GM15510 (cell line): ENCODE data around the gene CD248.

Experiments
- POLR2A ChIP-seq: IDR thresholded peaks from 3 replicates; pipeline ENCODE4 v1.6.1; 2011; ENCODE audit warnings: borderline replicate concordance; ENCODE audit not compliant: insufficient read length; ENCODE audit errors: extremely low read depth

CD248 gene

DNA sequence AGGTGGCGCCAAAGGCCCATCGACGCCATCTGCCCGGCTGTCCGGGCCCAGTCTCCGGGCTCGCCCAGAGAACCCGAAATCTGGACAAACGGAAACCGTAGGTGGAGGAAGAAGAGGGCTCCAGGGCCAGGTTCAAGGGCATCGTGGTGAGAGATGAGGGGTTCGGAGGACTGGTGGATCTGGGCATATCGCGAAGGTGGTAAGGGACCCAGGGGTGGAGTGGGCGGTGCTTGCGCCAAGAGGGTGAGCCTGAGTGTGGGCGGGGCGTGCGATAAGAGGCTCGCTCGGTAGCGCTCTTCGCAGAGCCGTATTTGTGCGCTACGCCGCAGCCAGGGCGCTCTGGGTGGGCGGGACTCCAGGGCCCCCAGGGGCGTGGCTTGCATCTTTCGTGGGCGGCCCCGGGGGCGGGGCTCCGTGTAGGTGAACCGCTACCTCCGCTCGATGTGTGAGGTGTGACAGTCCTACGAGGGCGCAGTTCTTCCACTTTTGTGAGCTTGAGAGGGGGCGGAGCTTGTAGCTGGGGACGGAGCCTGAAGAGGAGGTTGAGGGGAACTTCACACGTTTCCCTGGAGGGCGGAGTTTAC, 4.8 kb downstream of the CD248 start:
- no peak for TF ChIP-seq POLR2A

DNA sequence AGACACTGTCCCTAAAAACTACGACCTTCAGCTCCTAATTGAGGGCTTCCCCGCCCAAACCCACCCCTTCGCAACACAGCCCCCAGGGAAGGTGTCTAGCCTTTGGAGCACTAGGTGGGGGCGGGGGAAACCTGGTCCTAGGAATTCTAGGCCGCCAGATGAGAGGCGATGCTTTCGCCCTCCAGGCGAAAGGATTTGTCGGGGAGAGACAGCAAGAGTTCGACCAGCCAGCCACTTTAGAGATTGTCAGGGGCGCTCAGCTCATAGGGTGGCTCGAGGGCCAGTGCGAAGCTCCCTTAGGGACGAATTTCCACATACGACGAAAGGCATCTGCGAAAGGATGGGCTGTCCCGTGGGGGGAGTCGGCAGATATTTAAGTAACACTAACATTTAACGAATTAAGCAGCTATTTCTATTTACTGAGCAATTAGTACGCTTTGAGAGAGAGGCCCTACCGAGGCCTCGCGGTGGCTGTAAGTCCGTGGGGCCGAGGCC, 5.3 kb downstream of the CD248 start:
- TF ChIP-seq POLR2A = no peak

DNA sequence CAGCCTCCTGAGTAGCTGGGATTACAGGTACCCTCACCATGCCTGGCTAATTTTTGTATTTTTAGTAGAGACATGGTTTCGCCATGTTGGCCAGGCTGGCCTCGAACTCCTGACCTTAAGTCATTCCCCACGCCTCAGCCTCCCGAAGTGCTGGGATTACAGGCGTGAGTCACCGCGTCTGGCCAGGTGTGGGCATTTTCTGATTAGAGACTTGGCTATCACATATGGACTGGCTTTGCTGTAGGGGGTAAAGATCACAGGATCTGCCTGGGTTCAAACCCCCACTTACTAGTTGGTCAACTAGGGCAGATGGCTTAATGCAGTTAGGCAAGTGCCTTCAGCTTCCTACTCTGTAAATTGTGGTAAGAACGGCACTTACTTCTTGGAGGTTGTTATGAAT, 6.5 kb downstream of the CD248 start:
- TF ChIP-seq POLR2A = no peak

DNA sequence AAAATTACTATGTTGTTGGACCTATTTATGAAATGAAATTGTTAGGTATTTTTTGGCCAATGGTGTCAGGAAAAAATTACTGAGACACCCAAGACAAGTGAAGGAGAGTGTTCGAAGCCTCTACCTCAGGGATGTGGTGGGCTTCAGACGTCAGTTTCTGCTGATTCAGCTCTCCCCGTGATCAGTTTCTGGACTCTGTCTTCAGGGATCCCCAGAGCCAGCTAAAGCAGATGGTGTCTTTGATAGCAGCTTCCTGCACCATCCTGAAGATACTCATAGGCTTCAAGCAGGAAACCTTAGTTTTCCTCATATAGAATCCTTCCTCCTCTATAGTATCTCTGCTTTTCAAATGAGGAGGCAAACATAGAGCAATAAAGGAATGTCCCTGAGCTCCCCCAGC, 7.4 kb downstream of the CD248 start:
- TF ChIP-seq POLR2A = no peak

DNA sequence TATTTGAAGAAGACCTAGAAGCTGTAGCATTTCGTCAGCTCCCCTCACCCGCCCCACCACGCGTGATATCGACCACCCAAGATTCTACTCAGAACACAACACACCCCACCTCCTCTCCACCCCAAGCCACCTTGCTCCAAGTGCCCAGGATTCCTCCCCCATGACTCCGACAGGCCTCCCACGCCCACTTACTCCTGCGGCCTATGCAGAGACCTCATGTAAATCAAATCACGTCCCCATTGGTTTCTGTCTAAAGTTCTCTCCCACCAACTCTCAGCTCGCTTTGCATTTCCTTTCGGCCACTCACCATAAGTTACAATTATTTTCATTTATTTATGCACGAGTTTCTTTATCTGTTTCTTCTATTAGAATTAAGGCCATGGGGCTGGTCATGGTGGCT, 14.2 kb downstream of the CD248 start:
- TF ChIP-seq POLR2A = no peak

DNA sequence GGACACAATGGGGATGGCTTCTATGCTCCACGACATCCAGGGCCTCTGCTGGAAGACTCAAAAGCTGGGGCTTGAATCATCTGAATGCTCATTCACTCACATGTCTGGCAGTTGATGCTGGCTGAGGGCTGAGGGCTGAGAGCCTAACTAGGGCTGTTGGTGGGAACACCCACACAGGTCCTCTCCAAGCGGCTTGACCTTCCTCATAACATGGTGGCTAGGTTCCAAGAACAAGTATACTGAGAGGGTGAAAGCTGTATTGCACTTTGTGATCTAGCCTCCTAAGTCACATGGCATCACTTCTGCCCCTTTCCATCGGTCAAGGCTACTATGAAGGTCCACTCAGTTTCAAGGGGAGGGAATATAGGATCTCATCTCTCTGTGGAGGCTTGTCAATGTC, 17.7 kb downstream of the CD248 start:
- no peak for TF ChIP-seq POLR2A

DNA sequence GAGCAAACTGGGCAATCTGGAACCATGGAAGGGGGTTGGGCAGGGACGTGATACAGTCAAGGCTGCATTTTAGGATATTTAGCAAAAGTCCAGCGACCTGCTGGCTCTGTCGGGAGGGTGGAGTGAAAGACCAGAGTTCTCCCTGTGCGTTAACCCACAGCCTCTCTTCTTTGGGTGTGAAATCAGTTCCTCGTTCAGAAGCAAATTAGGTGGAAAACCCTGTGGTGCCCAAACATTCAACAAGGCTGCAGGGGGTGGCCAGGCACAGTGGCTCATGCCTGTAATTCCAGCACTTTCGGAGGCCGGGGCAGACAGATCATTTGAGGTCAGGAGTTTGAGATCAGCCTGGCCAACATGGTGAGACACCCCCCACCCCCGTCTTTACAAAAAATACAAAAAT, 19.2 kb downstream of the CD248 start:
- no peak for TF ChIP-seq POLR2A

DNA sequence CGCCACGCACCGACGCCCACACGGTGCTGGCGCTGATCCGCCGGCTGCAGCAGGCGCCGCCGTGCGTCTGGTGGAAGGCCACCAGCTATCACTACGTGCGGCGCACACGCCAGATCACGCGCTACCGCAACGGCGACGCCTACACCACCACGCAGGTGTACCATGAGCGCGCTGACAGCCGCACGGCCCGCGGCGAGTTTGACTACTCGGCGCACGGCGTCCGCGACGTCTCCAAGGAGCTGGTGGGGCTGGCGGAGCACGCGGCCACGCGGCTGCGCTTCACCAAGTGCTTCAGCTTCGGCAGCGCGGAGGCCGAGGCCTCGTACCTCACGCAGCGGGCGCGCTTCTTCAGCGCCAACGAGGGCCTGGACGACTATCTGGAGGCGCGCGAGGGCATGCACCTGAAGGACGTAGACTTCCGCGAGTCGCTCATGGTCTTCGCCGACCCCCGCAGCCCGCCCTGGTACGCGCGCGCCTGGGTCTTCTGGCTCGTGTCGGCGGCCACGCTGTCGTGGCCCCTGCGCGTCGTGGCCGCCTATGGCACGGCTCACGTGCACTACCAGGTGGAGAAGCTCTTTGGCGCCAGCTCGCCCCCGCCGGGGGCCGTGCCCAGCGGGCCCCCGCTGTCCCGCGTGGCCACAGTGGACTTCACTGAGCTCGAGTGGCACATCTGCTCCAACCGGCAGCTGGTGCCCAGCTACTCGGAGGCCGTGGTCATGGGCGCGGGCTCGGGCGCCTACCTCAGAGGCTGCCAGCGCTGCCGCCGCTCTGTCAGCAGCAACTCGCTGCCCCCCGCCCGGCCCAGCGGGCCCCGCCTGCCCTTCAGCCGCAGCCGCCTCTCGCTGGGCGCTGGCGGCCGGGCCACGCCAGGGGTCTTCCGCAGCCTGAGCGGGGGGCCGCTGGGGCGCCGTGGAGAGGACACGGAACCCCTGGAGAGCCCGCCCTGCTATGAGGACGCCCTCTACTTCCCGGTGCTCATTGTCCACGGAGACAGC, 21.9 kb downstream of the CD248 start:
- TF ChIP-seq POLR2A = no peak

DNA sequence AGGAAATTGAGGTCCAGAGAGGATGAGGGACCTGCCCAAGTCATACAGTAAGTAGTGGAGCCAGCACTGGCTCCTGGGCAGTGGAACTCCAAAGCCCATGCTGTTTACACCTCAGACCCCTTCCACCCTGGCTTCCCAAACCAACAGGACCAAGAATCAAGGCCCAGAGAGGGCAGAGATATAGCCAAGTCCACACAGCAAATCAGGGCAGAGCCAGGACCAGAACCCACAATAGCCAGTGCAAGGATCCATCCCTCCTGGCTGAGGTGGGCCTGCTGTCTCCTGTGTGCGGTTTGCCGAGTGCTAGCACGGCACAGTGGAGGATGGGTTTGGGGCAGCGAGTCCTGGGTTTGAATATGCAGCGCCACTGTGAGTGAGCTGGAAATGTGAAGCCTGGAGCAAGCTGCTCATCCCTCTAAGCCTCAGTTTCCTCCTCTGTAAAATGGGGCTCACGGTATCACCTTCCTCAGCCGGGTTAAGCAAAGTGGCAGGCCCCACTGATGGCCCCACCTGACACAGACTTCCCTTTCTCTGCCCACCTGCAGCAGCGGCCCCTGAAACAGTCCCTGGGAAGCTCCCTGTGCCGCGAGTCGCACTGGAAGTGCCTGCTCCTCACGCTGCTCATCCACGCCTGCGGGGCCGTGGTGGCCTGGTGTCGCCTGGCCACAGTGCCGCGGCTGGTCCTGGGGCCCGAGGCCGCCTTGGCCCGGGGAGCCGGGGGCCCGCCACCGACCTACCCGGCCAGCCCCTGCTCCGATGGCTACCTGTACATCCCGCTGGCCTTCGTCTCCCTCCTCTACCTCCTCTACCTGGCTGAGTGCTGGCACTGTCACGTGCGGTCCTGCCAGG, 22.8 kb downstream of the CD248 start:
- TF ChIP-seq POLR2A = no peak

DNA sequence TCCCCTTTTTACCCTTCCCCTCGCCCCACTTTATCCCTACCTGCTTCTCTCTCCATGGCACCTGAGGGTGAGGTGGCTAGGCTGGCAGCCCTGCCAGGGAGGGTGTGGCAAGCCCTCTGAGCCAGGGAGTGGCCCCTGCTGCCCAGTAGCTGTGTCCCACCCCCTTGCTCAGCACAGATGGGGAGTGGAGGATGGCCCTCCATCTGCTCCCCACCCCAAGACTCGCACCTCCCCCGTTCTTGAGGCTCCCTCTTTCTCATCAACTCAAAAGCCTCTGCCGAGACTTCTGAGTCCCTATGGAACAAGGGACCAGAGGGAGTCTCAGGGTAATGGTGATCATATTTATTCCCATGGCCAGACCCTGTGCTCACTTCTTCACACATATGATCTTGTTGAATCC, 23.5 kb downstream of the CD248 start:
- TF ChIP-seq POLR2A = no peak

DNA sequence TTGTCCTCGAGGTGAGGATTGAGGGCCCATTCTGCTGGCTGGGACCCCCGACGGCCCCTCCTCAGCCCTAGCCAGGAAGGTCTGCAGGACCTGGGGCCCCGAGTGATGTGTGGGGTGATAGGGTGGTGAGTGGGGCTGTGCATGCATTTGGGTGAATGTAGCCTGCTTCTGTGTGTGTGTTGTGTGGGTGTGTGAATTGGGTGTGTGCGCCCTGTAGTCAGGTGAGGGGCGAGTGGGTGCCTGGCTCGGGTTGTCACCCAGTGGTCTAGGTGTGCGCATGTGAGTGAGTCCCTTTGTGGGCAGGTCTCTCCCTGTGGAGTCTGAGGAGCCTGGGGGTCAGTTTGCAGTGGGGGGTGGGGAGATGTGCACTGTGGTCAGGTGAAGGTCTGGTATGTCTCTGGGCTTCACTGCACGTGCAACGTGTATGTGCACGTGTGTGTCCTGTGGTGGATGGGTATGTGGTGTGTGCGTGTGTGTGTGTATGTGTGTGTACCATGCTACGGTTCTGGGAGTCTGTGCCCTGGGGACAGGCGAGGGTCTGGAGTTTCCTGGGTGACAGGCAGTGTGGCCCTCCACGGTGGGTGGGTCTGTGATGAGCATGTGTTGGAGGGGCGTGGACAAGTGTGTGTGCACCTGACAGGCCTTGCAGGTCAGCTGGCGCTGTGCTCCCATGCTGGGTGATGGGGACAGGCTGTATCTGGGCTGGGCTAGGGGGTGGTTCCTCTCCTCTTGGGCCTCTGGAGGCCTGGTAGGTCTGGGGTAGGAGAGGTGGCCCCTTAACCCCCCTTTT, 24.1 kb downstream of the CD248 start:
- TF ChIP-seq POLR2A = no peak

DNA sequence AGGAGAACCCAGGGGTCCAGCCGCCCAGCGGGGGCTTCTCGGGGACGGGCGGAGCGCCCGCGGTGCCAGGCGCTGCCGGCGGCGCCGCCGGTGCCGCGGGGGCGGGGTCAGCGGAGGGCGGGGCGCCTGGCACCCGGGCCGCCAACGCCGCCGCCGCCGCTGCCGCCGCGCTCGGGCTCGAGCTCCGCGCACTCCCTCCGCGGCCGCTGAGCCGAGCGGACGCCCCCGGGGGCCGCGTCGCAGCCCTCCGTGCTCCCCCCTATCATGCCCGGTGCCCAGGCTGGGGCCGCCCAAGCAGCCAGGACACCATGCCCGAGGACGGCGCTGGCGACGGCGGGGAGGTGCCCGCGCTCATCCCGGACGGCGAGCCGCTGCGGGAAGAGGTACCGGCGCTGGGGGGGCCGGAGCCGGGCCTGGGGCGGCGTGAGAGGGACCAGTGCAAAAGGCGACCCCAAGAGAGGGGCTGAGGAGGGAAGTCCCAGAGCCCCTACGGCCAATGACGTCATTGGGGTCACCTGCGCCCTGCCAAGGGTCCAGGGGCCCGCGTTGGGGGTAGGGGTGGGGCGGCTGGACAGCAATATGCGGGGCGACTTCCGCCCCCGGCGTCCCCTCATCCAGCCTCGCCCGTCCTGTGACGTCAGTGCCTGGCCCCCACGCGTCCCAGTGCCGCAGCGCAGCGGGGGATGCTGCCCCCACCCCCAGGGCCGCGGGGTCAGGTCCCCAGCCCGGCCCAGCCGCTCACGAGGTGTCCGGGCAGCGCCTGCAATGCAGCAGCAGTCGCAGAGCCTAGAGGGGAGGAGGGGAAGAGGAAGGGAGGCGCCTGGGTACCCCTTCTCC, 24.9 kb downstream of the CD248 start, which contains the start of gene TMEM151A:
Gene TMEM151A (plus strand): TSS at position 189 of the 837 bp plus-strand sequence. CDS start 120 bp downstream, at position 309.
- TF ChIP-seq POLR2A = no peak

DNA sequence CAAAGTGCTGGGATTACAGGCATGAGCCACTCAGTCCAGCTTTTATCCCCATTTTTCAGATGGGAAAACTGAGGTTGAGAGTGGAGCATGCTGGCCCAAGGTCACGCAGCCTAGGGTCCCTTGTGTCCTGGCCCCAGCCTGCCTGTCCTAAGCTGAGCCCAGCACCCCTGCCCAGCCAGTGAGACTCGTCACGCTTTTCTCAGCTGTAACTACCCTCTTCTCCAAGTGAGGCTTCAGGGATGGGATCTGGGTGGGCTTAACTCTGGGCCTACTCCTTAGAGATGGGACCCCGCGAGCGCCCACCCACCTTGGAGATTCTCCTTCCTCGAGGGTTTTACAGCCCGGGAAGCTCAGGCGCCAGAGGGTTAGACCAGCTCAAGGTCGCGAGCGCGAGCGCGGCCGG, 25.5 kb downstream of the CD248 start:
- no peak for TF ChIP-seq POLR2A
